H9 (cell line): ENCODE results near the gene ALDH1A1. TPM values are rescaled to one million over a fixed set of nuclear protein-coding genes. Genes with fewer than 3 reads are reported as not detected.

ENCODE experiments used
- DNase-seq: peaks from one replicate; pipeline ENCODE4 v3.0.0-alpha.2; 2017
- H2AFZ ChIP-seq: one replicate; pipeline ENCODE4 v1.6.1; 2013; ENCODE audit warnings: mild to moderate bottlenecking, low read length, control low read depth, moderate library complexity
- H2AK5ac ChIP-seq: 2 replicates; pipeline ENCODE4 v1.6.1; 2013; ENCODE audit warnings: low read length, control low read depth, mixed read lengths; ENCODE audit not compliant: insufficient read length
- H2BK120ac ChIP-seq: one replicate; pipeline ENCODE4 v1.6.1; 2013; ENCODE audit warnings: low read depth, mild to moderate bottlenecking, low read length, control low read depth, inconsistent platforms; ENCODE audit not compliant: poor library complexity, severe bottlenecking
- H2BK12ac ChIP-seq: 2 replicates; pipeline ENCODE4 v1.6.1; 2013; ENCODE audit warnings: low read length, control low read depth, mixed read lengths, low read depth; ENCODE audit not compliant: insufficient read length
- H2BK15ac ChIP-seq: 2 replicates; pipeline ENCODE4 v1.6.1; 2013; ENCODE audit warnings: low read depth, low read length, control low read depth
- H2BK20ac ChIP-seq: one replicate; pipeline ENCODE4 v1.6.1; 2013; ENCODE audit warnings: low read depth, mild to moderate bottlenecking, low read length, control low read depth, inconsistent platforms; ENCODE audit not compliant: poor library complexity, severe bottlenecking
- H2BK5ac ChIP-seq: 2 replicates; pipeline ENCODE4 v1.6.1; 2013; ENCODE audit warnings: low read length, control low read depth, mixed read lengths; ENCODE audit not compliant: insufficient read length
- H3K14ac ChIP-seq: 2 replicates; pipeline ENCODE4 v1.6.1; 2013; ENCODE audit warnings: low read length, control low read depth; ENCODE audit not compliant: insufficient read depth
- H3K18ac ChIP-seq: 2 replicates; pipeline ENCODE4 v1.6.1; 2013; ENCODE audit warnings: low read depth, mild to moderate bottlenecking, mixed read lengths, low read length, control low read depth; ENCODE audit not compliant: insufficient read length
- H3K23ac ChIP-seq: 2 replicates; pipeline ENCODE4 v1.6.1; 2013; ENCODE audit warnings: low read length, control low read depth, mixed read lengths, low read depth; ENCODE audit not compliant: insufficient read length
- H3K23me2 ChIP-seq: 2 replicates; pipeline ENCODE4 v1.6.1; 2013; ENCODE audit warnings: low read depth, mild to moderate bottlenecking, mixed read lengths, low read length, control low read depth; ENCODE audit not compliant: insufficient read length, poor library complexity, severe bottlenecking
- H3K27ac ChIP-seq: 2 replicates; pipeline ENCODE4 v1.5.1; 2013; ENCODE audit warnings: low read length, control low read depth, mixed read lengths, low read depth; ENCODE audit not compliant: insufficient read length
- H3K27me3 ChIP-seq: 2 replicates; pipeline ENCODE4 v1.6.1; 2013; ENCODE audit warnings: low read length, control low read depth, inconsistent platforms; ENCODE audit not compliant: insufficient read depth
- H3K4ac ChIP-seq: 2 replicates; pipeline ENCODE4 v1.6.1; 2013; ENCODE audit warnings: low read depth, mild to moderate bottlenecking, control low read depth, inconsistent platforms, low read length, moderate library complexity
- H3K4me1 ChIP-seq: 2 replicates; pipeline ENCODE4 v1.6.1; 2013; ENCODE audit warnings: low read length, control low read depth, inconsistent platforms; ENCODE audit not compliant: insufficient read depth
- H3K4me2 ChIP-seq: 2 replicates; pipeline ENCODE4 v1.6.1; 2013; ENCODE audit warnings: low read length, control low read depth, mixed read lengths; ENCODE audit not compliant: insufficient read length, insufficient read depth
- H3K56ac ChIP-seq: 2 replicates; pipeline ENCODE4 v1.6.1; 2013; ENCODE audit warnings: low read depth, mild to moderate bottlenecking, mixed read lengths, low read length, control low read depth; ENCODE audit not compliant: insufficient read length
- H3K79me1 ChIP-seq: 2 replicates; pipeline ENCODE4 v1.6.1; 2013; ENCODE audit warnings: low read depth, mild to moderate bottlenecking, moderate library complexity, low read length, control low read depth, inconsistent platforms; ENCODE audit not compliant: insufficient read depth, poor library complexity, severe bottlenecking
- H3K79me2 ChIP-seq: 2 replicates; pipeline ENCODE4 v1.6.1; 2013; ENCODE audit warnings: low read length, control low read depth, inconsistent platforms; ENCODE audit not compliant: insufficient read depth
- H3K9ac ChIP-seq: 2 replicates; pipeline ENCODE4 v1.6.1; 2013; ENCODE audit warnings: low read length, control low read depth, mixed read lengths; ENCODE audit not compliant: insufficient read length; ENCODE audit errors: extremely low read depth
- H3K9me3 ChIP-seq: one replicate; pipeline ENCODE4 v1.6.1; 2013; ENCODE audit warnings: low read depth, low read length, inconsistent platforms; ENCODE audit not compliant: control insufficient read depth
- H3T11ph ChIP-seq: one replicate; pipeline ENCODE4 v1.6.1; 2013; ENCODE audit warnings: mild to moderate bottlenecking, low read length, control low read depth, inconsistent platforms
- H4K20me1 ChIP-seq: one replicate; pipeline ENCODE4 v1.6.1; 2013; ENCODE audit not compliant: control insufficient read depth, insufficient read length, insufficient read depth
- H4K5ac ChIP-seq: 2 replicates; pipeline ENCODE4 v1.6.1; 2013; ENCODE audit warnings: low read depth, mild to moderate bottlenecking, mixed read lengths, low read length, control low read depth; ENCODE audit not compliant: insufficient read length
- H4K8ac ChIP-seq: replicated peaks from 2 replicates; pipeline ENCODE4 v1.6.1; 2013; ENCODE audit warnings: low read length, control low read depth, mixed read lengths, low read depth; ENCODE audit not compliant: insufficient read length
- H4K91ac ChIP-seq: 2 replicates; pipeline ENCODE4 v1.6.1; 2013; ENCODE audit warnings: low read depth, mild to moderate bottlenecking, moderate library complexity, mixed read lengths, low read length, control low read depth; ENCODE audit not compliant: insufficient read length
- H3K27ac Mint-ChIP-seq, 3 experiments: 2 replicates in 2 of 3; 3 replicates in 1 of 3; pipeline ENCODE4 v1.8.0; 2020 to 2021; ENCODE audit warnings: mixed read lengths in 3 of 3, mild to moderate bottlenecking in 1 of 3, moderate library complexity in 1 of 3
- H3K27me3 Mint-ChIP-seq: 2 replicates; pipeline ENCODE4 v1.8.0; 2021; ENCODE audit warnings: low read depth, mild to moderate bottlenecking, moderate library complexity, mixed read lengths
- H3K36me3 Mint-ChIP-seq, 3 experiments: 2 replicates in 2 of 3; 3 replicates in 1 of 3; pipeline ENCODE4 v1.8.0; 2020 to 2021; ENCODE audit warnings: low read depth in 3 of 3, mixed read lengths in 3 of 3; ENCODE audit not compliant: insufficient read depth in 1 of 3
- H3K4me1 Mint-ChIP-seq, 2 experiments: 2 replicates each; pipeline ENCODE4 v1.8.0; 2020; ENCODE audit warnings: mixed read lengths in 2 of 2
- H3K4me3 Mint-ChIP-seq, 2 experiments: 2 replicates in 1 of 2; 3 replicates in 1 of 2; pipeline ENCODE4 v1.8.0; 2020 to 2021; ENCODE audit warnings: mild to moderate bottlenecking in 2 of 2, mixed read lengths in 2 of 2, moderate library complexity in 1 of 2
- H3K9me3 Mint-ChIP-seq, 2 experiments: 2 replicates in 1 of 2; 3 replicates in 1 of 2; pipeline ENCODE4 v1.8.0; 2020; ENCODE audit warnings: mild to moderate bottlenecking in 2 of 2, mixed read lengths in 2 of 2, moderate library complexity in 1 of 2
- WGBS: extraction: QIAGEN DNeasy Blood & Tissue Kit; methylation state at CpG from one replicate; pipeline ENCODE4 v1.1.7; 2013; ENCODE audit warnings: missing lambda C conversion rate, low lambda C conversion rate, mixed read lengths; ENCODE audit not compliant: insufficient read length; ENCODE audit errors: extremely low coverage; 5-methylcytosine and 5-hydroxymethylcytosine counted together
- total RNA-seq: library from RNA; stranded (reverse); gene quantifications from 2 replicates; pipeline ENCODE4 v1.2.1, GENCODE V29; 2021
- TF ChIP-seq, protein P1 (sequence below): fragments of 200-600 bp; sonication (generic); conservative IDR thresholded peaks from 3 replicates; pipeline ENCODE4 v1.8.0; 2021; ENCODE audit warnings: antibody characterized with exemption, mild to moderate bottlenecking

Gene ALDH1A1
- total RNA-seq, 1 experiment from 2014 or later: 1.1 TPM

- Mint-ChIP-seq H3K4me3 (no peak overlapping the region), H3K9me3 (no peaks in the 10 kb centered on the region), H3K36me3 (no peaks in the 10 kb centered on the region), H3K27me3 (no peaks in the 10 kb centered on the region), H3K4me1 (peaks cover 7 to 9% of the 10 kb centered on the region in 2 experiments), H3K27ac (no peak overlapping the region; a peak in 1 of 7 replicates)
- Histone ChIP-seq H2BK12ac (no peak overlapping the region), H3K14ac (no peak overlapping the region), H3K18ac (no peak overlapping the region), H3K79me2 (no peaks in the 10 kb centered on the region), H3K4me1 (no peaks in the 10 kb centered on the region), H2BK120ac (no peak overlapping the region), H3K23ac (no peak overlapping the region), H3K56ac (no peak overlapping the region), H4K8ac (no peak overlapping the region), H3T11ph (no peak overlapping the region), H3K27me3 (no peaks in the 10 kb centered on the region), H4K5ac (no peak overlapping the region), H4K91ac (no peak overlapping the region), H2AK5ac (no peak overlapping the region), H4K20me1 (no peaks in the 10 kb centered on the region), H3K79me1 (no peaks in the 10 kb centered on the region), H3K9me3 (no peaks in the 10 kb centered on the region), H2BK5ac (no peak overlapping the region), H3K9ac (no peak overlapping the region), H3K23me2 (no peaks in the 10 kb centered on the region), H2BK15ac (no peak overlapping the region), H2BK20ac (no peak overlapping the region), H2AFZ (no peak overlapping the region), H3K4me2 (no peak overlapping the region), H3K4ac (no peak overlapping the region), H3K27ac (no peak overlapping the region)
- WGBS: no CpG with 5 or more reads among the region's 2 CpGs
- TF ChIP-seq, protein P1, sequence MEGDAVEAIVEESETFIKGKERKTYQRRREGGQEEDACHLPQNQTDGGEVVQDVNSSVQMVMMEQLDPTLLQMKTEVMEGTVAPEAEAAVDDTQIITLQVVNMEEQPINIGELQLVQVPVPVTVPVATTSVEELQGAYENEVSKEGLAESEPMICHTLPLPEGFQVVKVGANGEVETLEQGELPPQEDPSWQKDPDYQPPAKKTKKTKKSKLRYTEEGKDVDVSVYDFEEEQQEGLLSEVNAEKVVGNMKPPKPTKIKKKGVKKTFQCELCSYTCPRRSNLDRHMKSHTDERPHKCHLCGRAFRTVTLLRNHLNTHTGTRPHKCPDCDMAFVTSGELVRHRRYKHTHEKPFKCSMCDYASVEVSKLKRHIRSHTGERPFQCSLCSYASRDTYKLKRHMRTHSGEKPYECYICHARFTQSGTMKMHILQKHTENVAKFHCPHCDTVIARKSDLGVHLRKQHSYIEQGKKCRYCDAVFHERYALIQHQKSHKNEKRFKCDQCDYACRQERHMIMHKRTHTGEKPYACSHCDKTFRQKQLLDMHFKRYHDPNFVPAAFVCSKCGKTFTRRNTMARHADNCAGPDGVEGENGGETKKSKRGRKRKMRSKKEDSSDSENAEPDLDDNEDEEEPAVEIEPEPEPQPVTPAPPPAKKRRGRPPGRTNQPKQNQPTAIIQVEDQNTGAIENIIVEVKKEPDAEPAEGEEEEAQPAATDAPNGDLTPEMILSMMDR: no peak
- no peak for DNase-seq
These were observed 41.0 kb downstream of the ALDH1A1 start for GRCh38 chr9:72911816-72912215.
